DMS153 treated with DMSO at 0.1 percent for 48 hours (cell line): ENCODE results near the gene EFNA3.
"Not testable (repeated sequence)": the region's sequence is repeated elsewhere in the genome, so short reads cannot be mapped to it uniquely, and the experiment has no call there.

Experiments
- DNase-seq: peaks from one replicate; lab custom pipeline; 2025; ENCODE audit not compliant: unreplicated experiment; lab: John Stamatoyannopoulos, UW

Gene EFNA3

GRCh38 chr1:155108296-155108695 lies 29.7 kb downstream of the EFNA3 start:
- DNase-seq, result no peak

- DNase-seq, result no peak
Measured at GRCh38 chr1:155110381-155110780, 31.7 kb downstream of the EFNA3 start.

- no peak for DNase-seq
Measured at GRCh38 chr1:155110826-155111225, 32.2 kb downstream of the EFNA3 start.

GRCh38 chr1:155113450-155113980 lies 34.9 kb downstream of the EFNA3 start:
- DNase-seq, result no peak

GRCh38 chr1:155116113-155116764 lies 37.6 kb downstream of the EFNA3 start:
- DNase-seq, result no peak

- DNase-seq, result no peak
Measured at GRCh38 chr1:155117610-155118009, 39.0 kb downstream of the EFNA3 start.

- not testable (repeated sequence) for DNase-seq
Measured at GRCh38 chr1:155118090-155118489, 39.5 kb downstream of the EFNA3 start.

GRCh38 chr1:155120253-155120652 lies 41.6 kb downstream of the EFNA3 start:
- no peak for DNase-seq

GRCh38 chr1:155121249-155121648 lies 42.6 kb downstream of the EFNA3 start:
- no peak for DNase-seq

- no peak for DNase-seq
Measured at GRCh38 chr1:155122308-155122707, 43.7 kb downstream of the EFNA3 start.

GRCh38 chr1:155123801-155124200 lies 45.2 kb downstream of the EFNA3 start:
- DNase-seq, result no peak

- no peak for DNase-seq
Measured at GRCh38 chr1:155124503-155125463, 46.1 kb downstream of the EFNA3 start.

GRCh38 chr1:155125511-155125945 lies 46.9 kb downstream of the EFNA3 start:
- no peak for DNase-seq

GRCh38 chr1:155125946-155126555 lies 47.4 kb downstream of the EFNA3 start:
- no peak for DNase-seq

- no peak for DNase-seq
Measured at GRCh38 chr1:155126556-155127104, 48.0 kb downstream of the EFNA3 start.

GRCh38 chr1:155127105-155127966 lies 48.7 kb downstream of the EFNA3 start, which contains the start of gene EFNA1:
Gene EFNA1, plus strand, starts transcription at chr1:155127876. Its CDS starts 102 bp downstream, at chr1:155127978.
- DNase-seq, result peak; percentile 60

GRCh38 chr1:155127967-155128754 lies 49.5 kb downstream of the EFNA3 start:
- no peak for DNase-seq

GRCh38 chr1:155128755-155129473 lies 50.3 kb downstream of the EFNA3 start:
- DNase-seq, result peak; percentile 73
